ENCODE data around the gene DYNC2I2.

DNA sequence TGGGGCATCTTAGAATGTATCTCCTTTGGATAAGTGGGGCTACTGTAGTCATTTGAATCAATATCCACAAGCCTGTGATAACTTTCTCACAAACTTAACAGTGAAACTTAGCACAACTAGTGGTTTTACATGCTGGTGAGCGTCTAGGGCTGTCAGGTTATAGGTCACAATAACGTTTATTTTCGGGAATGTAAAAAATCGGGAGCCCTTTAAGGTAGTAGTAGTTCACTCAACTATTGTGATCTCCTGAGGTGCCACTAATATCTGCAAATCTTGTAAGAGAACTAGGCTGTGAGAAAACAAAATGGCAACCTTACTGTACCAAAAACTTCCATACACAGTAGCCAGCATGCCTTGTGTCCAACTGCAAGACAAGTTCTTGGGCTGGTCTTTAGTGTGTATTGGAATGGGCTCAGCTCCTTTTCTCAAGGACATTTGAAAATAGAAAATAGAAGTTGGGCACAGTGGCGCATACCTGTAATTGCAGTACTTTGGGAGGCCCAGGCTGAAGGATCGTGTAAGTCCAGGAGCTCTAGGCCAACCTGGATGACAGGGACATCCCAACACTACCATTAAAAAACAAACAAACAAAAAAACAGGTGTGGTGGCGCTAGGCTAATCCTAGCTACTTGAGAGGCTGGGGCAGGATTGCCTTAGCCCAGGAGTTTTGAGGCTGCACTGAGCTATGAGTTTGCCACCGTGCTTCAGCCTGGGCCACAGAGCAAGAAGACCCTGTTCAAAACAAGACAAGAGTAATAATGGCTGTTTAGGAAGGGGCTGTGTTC is 40.5 kb upstream of the DYNC2I2 start:
- TF ChIP-seq, protein P1, sequence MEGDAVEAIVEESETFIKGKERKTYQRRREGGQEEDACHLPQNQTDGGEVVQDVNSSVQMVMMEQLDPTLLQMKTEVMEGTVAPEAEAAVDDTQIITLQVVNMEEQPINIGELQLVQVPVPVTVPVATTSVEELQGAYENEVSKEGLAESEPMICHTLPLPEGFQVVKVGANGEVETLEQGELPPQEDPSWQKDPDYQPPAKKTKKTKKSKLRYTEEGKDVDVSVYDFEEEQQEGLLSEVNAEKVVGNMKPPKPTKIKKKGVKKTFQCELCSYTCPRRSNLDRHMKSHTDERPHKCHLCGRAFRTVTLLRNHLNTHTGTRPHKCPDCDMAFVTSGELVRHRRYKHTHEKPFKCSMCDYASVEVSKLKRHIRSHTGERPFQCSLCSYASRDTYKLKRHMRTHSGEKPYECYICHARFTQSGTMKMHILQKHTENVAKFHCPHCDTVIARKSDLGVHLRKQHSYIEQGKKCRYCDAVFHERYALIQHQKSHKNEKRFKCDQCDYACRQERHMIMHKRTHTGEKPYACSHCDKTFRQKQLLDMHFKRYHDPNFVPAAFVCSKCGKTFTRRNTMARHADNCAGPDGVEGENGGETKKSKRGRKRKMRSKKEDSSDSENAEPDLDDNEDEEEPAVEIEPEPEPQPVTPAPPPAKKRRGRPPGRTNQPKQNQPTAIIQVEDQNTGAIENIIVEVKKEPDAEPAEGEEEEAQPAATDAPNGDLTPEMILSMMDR (IDR thresholded peaks at IDR 0.05): no peak
- no peak for TF ChIP-seq POLR2A (IDR thresholded peaks at IDR 0.05)

Data from testis (tissue), 2 donors.